Common myeloid progenitor, CD34-positive (primary cell): ENCODE measurements around the gene SPINT3. TPM values are rescaled to one million over a fixed set of nuclear protein-coding genes. Genes with fewer than 3 reads are reported as not detected.

Experiments
- CTCF ChIA-PET: fragments of 350-600 bp; sonication (Branson Sonifier 250); formaldehyde crosslinking; loops from one replicate; lab custom pipeline; 2021; ENCODE audit warnings: antibody characterized with exemption; lab: Charles Lee
- POLR2A ChIA-PET: fragments of 350-600 bp; sonication (Branson Sonifier 250); formaldehyde crosslinking; loops from one replicate; lab custom pipeline; 2021; ENCODE audit warnings: antibody characterized with exemption; lab: Charles Lee
- DNase-seq, 3 donors: peaks; one replicate each; pipeline versions ENCODE4 v3.0.0 to v3.0.0-alpha.2; 2013
- H3K27ac ChIP-seq, 2 experiments: 1 replicate in 1 of 2; 2 replicates in 1 of 2; pipeline ENCODE4 v1.7.0; 2013; ENCODE audit warnings: inconsistent platforms in 2 of 2, low read length in 2 of 2, mild to moderate bottlenecking in 2 of 2, low read depth in 1 of 2, moderate library complexity in 1 of 2; ENCODE audit not compliant: severe bottlenecking in 2 of 2, insufficient read depth in 1 of 2, poor library complexity in 1 of 2
- H3K27me3 ChIP-seq, 5 experiments: replicated peaks in 2 of 5; 1 replicate in 3 of 5; 2 replicates in 2 of 5; pipeline versions ENCODE4 v1.6.1 to v1.7.0; 2013; ENCODE audit warnings: low read length in 4 of 5, mild to moderate bottlenecking in 2 of 5, moderate library complexity in 2 of 5, inconsistent platforms in 1 of 5; ENCODE audit not compliant: insufficient read depth in 5 of 5, control insufficient read depth in 4 of 5
- H3K36me3 ChIP-seq, 4 experiments: 1 replicate in 2 of 4; 2 replicates in 2 of 4; pipeline versions ENCODE4 v1.6.1 to v1.7.0; 2013; ENCODE audit warnings: low read length in 3 of 4, control low read depth in 1 of 4, mild to moderate bottlenecking in 1 of 4; ENCODE audit not compliant: control insufficient read depth in 4 of 4, insufficient read depth in 4 of 4
- H3K4me1 ChIP-seq, 4 experiments: 1 replicate in 3 of 4; 2 replicates in 1 of 4; pipeline versions ENCODE4 v1.6.1 to v1.7.1; 2013; ENCODE audit warnings: low read length in 3 of 4, mild to moderate bottlenecking in 3 of 4, control low read depth in 1 of 4, inconsistent platforms in 1 of 4, moderate library complexity in 1 of 4; ENCODE audit not compliant: control insufficient read depth in 4 of 4, insufficient read depth in 4 of 4; ENCODE audit errors: control extremely low read depth in 1 of 4
- H3K4me3 ChIP-seq, 7 experiments: 1 replicate in 4 of 7; 2 replicates in 3 of 7; pipeline versions ENCODE4 v1.5.1 to v1.7.0; 2013; ENCODE audit warnings: mild to moderate bottlenecking in 7 of 7, low read length in 6 of 7, moderate library complexity in 6 of 7, inconsistent platforms in 2 of 7, low read depth in 2 of 7, control low read depth in 1 of 7; ENCODE audit not compliant: insufficient read depth in 4 of 7, control insufficient read depth in 1 of 7; ENCODE audit errors: extremely low read depth in 1 of 7
- H3K9me3 ChIP-seq, 5 experiments: 1 replicate in 4 of 5; 2 replicates in 1 of 5; pipeline versions ENCODE4 v1.6.1 to v1.7.1; 2013; ENCODE audit warnings: low read length in 4 of 5, mild to moderate bottlenecking in 2 of 5, inconsistent platforms in 1 of 5, low read depth in 1 of 5, moderate library complexity in 1 of 5; ENCODE audit not compliant: control insufficient read depth in 4 of 5, insufficient read depth in 2 of 5; ENCODE audit errors: control extremely low read depth in 1 of 5
- WGBS: methylation state at CpG from one replicate; pipeline ENCODE4 v1.1.5; 2013; ENCODE audit not compliant: insufficient coverage; 5-methylcytosine and 5-hydroxymethylcytosine counted together
- polyA plus RNA-seq: library from polyadenylated mRNA; unstranded; fragments of 120-200 nt; gene quantifications from one replicate; pipeline ENCODE4 v1.2.1, GENCODE V29; 2013

Gene SPINT3, protein sequence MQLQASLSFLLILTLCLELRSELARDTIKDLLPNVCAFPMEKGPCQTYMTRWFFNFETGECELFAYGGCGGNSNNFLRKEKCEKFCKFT
- not detected for polyA plus RNA-seq

DNA sequence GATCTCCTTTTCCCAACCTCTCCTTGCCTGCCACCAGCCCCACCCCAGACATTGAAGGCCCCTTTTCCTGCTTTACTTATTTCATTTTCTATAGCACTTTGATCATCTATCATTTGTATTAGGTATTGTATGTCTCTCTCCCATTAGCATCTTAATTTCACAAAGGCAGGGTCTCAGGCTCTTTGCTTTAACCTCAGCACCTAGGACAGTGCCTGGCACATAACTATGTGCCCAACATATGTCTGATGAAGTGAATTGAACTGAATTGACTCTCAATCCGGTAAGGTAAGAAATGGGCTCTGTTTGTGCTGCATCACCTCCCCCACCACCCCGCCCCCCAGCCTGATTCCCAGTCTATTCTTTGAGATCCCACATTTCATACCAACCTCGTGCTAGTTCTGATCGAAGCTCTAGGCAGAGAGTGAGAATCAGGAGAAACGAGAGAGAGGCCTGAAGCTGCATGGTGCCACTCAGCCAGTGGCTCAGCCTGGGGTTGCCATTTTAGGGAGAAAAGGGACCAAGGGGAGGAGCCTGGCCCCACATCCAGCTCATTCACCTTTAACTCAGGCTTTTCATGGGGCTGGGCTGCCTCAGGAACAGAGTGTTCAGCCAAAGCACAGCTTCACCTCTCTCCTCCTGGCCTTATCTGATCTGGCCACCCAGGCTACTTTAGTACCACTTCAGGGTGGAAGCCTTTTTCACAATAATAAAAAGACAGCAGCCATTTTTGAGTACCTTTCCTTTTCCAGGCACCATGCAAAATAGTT lies at the start of gene SPINT3:
TSS of gene SPINT3 (minus strand) at position 476 of the 767 bp plus-strand sequence. CDS start at position 462, 14 bp downstream.
- H3K4me1 ChIP-seq: no peaks in the 10 kb centered on the region
- no peak within 1 kb of the TSS for H3K27ac ChIP-seq
- no peak within 1 kb of the TSS for H3K4me3 ChIP-seq
- no peaks in the 10 kb centered on the region for H3K9me3 ChIP-seq
- DNase-seq: no peak
- H3K36me3 ChIP-seq: no peaks in the 10 kb centered on the region
- CTCF ChIA-PET: no interaction called here
- POLR2A ChIA-PET: no interaction called here
- 73% methylated on average over 5 of the region's 5 CpGs for WGBS
- H3K27me3 ChIP-seq: peaks cover 3 to 13% (median 3%) of the 10 kb centered on the region in 5 experiments

DNA sequence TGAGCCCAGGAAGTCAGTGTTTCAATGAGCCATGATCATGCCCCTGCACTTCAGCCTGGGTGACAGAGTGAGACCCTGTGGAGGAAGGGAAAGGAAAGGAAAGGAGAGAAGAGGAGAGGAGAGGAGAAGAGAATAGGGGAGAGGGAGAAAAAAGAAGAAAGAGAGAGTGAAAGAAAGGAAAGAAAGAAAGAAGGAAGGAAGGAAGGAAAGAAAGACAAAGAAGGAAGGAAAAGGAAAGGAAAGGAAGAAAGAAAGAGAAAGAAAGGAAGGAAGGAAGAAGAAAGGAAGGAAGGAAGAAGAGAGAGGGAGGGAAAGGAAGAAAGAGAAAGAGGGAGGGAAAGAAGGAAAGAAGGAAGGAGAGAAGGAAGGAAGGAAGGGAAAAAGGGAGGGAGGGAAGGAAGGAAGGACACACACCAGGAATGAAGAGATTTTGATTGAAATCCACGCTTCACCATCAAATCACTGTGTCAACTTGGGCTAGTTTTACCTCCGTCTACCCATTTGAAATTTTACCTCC lies 49.4 kb upstream of the SPINT3 start:
- Histone ChIP-seq H3K36me3 (no peaks in the 10 kb centered on the region), H3K4me1 (no peaks in the 10 kb centered on the region), H3K27me3 (peaks cover 0 to 6% (median 2%) of the 10 kb centered on the region in 5 experiments), H3K27ac (no peak overlapping the region), H3K9me3 (no peaks in the 10 kb centered on the region), H3K4me3 (no peak overlapping the region)
- ChIA-PET CTCF (no interaction called here), POLR2A (no interaction called here)
- no peak for DNase-seq
- 80% methylated on average over 1 of the region's 2 CpGs for WGBS

DNA sequence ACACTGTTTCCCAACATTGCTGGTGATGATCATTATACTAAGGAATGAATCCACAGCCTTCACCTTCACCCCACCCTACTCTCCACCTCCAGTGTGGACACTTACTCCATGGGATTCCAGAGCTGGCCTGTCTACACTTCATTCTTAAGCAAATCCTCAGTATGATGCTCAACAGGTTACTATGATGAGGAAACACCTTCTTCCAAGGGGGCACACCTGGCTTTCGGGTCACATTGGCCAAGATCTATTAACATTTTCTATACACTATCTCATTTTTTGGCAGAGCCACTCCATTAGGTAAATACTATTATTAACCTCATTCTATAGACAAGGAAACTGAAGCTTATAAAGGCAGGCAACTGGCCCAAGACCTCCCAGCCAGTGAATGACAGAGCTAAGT lies 39.8 kb upstream of the SPINT3 start:
- CTCF ChIA-PET: no interaction called here
- POLR2A ChIA-PET: no interaction called here
- Histone ChIP-seq H3K36me3 (no peaks in the 10 kb centered on the region), H3K27ac (no peak overlapping the region), H3K4me1 (no peaks in the 10 kb centered on the region), H3K9me3 (peaks cover 0 to 3% (median 0%) of the 10 kb centered on the region in 5 experiments), H3K27me3 (peaks cover 0 to 6% (median 3%) of the 10 kb centered on the region in 5 experiments), H3K4me3 (no peak overlapping the region)
- WGBS: no CpG with 5 or more reads among the region's 1 CpG
- DNase-seq: no peak

DNA sequence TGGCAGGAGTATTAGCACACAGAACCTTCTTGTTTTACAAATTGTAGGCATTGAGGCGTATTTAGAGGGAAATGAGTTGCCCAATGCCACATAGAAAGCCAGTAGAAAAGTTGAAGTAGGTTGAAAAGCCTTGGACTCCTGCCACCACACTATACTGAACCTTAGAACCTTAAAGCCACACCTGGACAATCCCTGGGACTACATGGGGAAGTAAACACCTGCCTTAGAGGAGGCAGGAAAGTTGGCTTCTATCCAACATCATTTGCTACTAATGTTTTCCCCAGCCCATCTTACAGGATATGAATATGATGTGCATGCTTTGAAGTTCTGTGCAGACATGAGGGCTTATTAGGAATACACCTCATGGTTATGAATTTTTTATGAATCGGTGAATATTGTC lies 37.0 kb upstream of the SPINT3 start:
- Histone ChIP-seq H3K36me3 (no peaks in the 10 kb centered on the region), H3K27ac (no peak overlapping the region), H3K27me3 (peaks cover 0 to 8% (median 3%) of the 10 kb centered on the region in 5 experiments), H3K4me1 (no peaks in the 10 kb centered on the region), H3K9me3 (peaks cover 0 to 3% (median 0%) of the 10 kb centered on the region in 5 experiments), H3K4me3 (no peak overlapping the region)
- ChIA-PET CTCF (no interaction called here), POLR2A (no interaction called here)
- DNase-seq: no peak
- 100% methylated on average over 2 of the region's 2 CpGs for WGBS

DNA sequence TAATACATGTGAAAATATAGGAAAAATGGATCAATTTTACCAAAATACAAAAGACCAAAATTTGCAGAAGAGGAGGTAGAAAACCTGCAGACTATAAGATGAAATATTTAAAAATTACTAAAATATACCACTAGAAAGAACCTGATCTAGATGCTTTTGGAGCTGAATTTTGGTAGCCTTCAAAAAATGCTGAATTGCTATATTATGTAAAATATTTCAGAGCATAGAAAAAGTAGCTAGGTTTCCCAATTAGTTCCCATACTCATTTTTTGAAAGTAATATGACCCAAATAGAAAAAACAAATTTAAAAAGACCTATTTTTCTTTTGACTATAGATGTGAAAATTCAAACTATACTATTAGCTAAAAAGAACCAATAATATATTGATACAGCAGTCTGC lies 35.3 kb upstream of the SPINT3 start:
- no peaks in the 10 kb centered on the region for H3K4me1 ChIP-seq
- peaks cover 0 to 14% (median 4%) of the 10 kb centered on the region in 5 experiments for H3K27me3 ChIP-seq
- H3K4me3 ChIP-seq: no peak overlapping the region
- H3K9me3 ChIP-seq: peaks cover 0 to 3% (median 0%) of the 10 kb centered on the region in 5 experiments
- ChIA-PET POLR2A (no interaction called here), CTCF (no interaction called here)
- DNase-seq: no peak
- H3K36me3 ChIP-seq: no peaks in the 10 kb centered on the region
- no peak overlapping the region for H3K27ac ChIP-seq

DNA sequence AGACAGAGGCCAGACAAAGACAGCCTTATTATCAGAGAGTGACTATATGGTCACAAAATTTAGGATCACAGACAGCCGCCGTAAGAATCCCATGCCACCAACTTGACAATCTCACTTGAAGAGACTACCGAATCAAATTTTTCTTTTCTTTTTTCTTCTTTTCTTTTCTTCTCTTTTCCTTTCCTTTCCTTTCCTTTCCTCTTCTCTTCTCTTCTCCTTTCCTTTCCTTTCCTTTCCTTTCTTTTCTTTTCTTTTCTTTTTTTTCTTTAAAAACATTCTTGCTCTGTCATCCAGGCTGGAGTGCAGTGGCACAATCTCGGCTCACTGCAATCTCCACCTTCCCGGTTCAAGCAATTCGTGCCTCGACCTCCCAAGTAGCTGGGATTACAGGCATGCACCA lies 33.0 kb upstream of the SPINT3 start:
- DNase-seq: no peak
- no peaks in the 10 kb centered on the region for H3K36me3 ChIP-seq
- H3K27me3 ChIP-seq: peaks cover 0 to 14% (median 3%) of the 10 kb centered on the region in 5 experiments
- POLR2A ChIA-PET: interaction anchor here (0.6 kb wide), 1 partner anchor 222 kb away, joined by 3 read pairs; no protein-coding TSS in a partner anchor
- H3K4me3 ChIP-seq: no peak overlapping the region
- peaks cover 0 to 3% (median 0%) of the 10 kb centered on the region in 5 experiments for H3K9me3 ChIP-seq
- H3K27ac ChIP-seq: no peak overlapping the region
- CTCF ChIA-PET: interaction anchor here (1.1 kb wide), 1 partner anchor 222 kb away, joined by 4 read pairs; no protein-coding TSS in a partner anchor
- H3K4me1 ChIP-seq: no peaks in the 10 kb centered on the region
- WGBS: 91% methylated on average over 7 of the region's 7 CpGs

DNA sequence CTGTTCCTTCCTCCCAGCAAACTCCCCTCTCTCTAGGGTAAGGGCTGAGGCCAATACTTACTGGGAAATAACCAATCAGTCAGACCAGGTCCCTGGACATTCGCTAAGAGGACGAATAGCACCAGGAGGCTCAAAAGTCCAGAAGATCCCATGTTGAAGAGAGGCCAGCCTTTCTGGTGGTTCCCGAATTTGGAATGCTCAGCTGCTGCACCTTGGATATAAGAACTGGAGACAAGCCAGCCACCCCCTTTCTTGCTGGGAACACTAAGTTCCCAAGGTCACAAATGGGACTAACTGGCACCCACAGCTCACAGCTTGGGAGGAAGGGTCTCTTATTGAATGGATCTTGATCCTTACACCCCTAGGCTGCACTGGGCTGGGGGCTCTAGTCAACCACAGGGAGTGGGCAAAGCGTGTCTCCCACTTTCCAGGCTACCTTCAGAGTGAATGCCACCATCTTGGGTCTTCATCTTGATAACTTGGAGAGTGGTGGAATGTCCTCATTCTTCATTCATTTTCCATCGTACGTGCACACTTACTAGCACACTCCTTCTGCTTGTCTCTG lies 31.9 kb upstream of the SPINT3 start, which contains the start of gene EPPIN:
TSS of gene EPPIN (minus strand) at position 196 of the 565 bp plus-strand sequence. CDS start at position 152, 44 bp downstream.
- DNase-seq: no peak
- Histone ChIP-seq H3K9me3 (peaks cover 0 to 3% (median 0%) of the 10 kb centered on the region in 5 experiments), H3K27me3 (peaks cover 0 to 16% (median 3%) of the 10 kb centered on the region in 5 experiments), H3K4me1 (no peaks in the 10 kb centered on the region), H3K4me3 (no peak within 1 kb of the TSS), H3K27ac (no peak within 1 kb of the TSS), H3K36me3 (no peaks in the 10 kb centered on the region)
- 90% methylated on average over 6 of the region's 6 CpGs for WGBS
- ChIA-PET CTCF (interaction anchor here (1.1 kb wide), 1 partner anchor 223 kb away, joined by 4 read pairs; no protein-coding TSS in a partner anchor), POLR2A (no interaction called here)
